Right lobe of liver (tissue), 6 donors: Measurements from ENCODE around the gene PAM16. TPM values are rescaled to one million over a fixed set of nuclear protein-coding genes. Genes with fewer than 3 reads are reported as not detected.
A peak's percentile ranks its signal among the peaks of the same experiment; 100 is the strongest.

Experiments
- ATAC-seq, 4 donors: fragments of 200-7000 bp; cut with Tn5 transposase; one replicate each; pipeline ENCODE4 v1.9.1; 2020; ENCODE audit warnings: mild to moderate bottlenecking in 4 of 4, moderate library complexity in 4 of 4
- DNase-seq, 3 donors: peaks; one replicate each; pipeline ENCODE4 v3.0.0-alpha.2; 2020
- H3K27ac ChIP-seq, 3 donors: fragments of 200-600 bp; one replicate each; pipeline ENCODE4 v1.8.0; 2022
- H3K27me3 ChIP-seq, 2 donors: fragments of 200-600 bp; one replicate each; pipeline ENCODE4 v1.8.0; 2022
- H3K36me3 ChIP-seq, 4 donors: fragments of 200-600 bp; sonication (generic) in 1 of 4; one replicate each; pipeline versions ENCODE4 v1.5.1 to v1.8.0; 2017 to 2022; ENCODE audit warnings: control low read depth in 1 of 4
- H3K4me1 ChIP-seq, 4 donors: fragments of 200-600 bp; sonication (generic) in 1 of 4; one replicate each; pipeline versions ENCODE4 v1.5.1 to v1.8.0; 2017 to 2022; ENCODE audit warnings: control low read depth in 1 of 4
- H3K4me3 ChIP-seq, 3 donors: fragments of 200-600 bp; one replicate each; pipeline ENCODE4 v1.8.0; 2022
- H3K9me3 ChIP-seq, 4 donors: fragments of 200-600 bp; sonication (generic) in 1 of 4; one replicate each; pipeline versions ENCODE4 v1.5.1 to v1.8.0; 2017 to 2022; ENCODE audit warnings: control low read depth in 1 of 4
- POLR2A ChIP-seq: fragments of 450-650 bp; IDR thresholded peaks from one replicate; pipeline ENCODE4 v1.6.1; 2017; ENCODE audit warnings: antibody characterized with exemption, mild to moderate bottlenecking
- WGBS: methylation state at CpG from one replicate; pipeline ENCODE4 v1.1.6; 2018; ENCODE audit warnings: low coverage, low lambda C conversion rate; ENCODE audit not compliant: insufficient coverage; ENCODE audit errors: missing lambda C conversion rate; 5-methylcytosine and 5-hydroxymethylcytosine counted together
- intact Hi-C, 2 donors: fragments of 100-400 bp; cut with DNase I; formaldehyde crosslinking; loops; one replicate each; pipeline versions ENCODE4 v1.11.2 to v1.14.1; 2022
- total RNA-seq, 6 experiments: library from RNA; depleted of rRNA in 2 of 6; stranded (reverse); fragments of >200 nt in 2 of 6; fragmentation: NEBNext Ultra II Directional in 3 of 6; extraction: Animal tissue kit (Norgen Biotek cat#: 25700) in 3 of 6; gene quantifications; one replicate each; pipeline versions ENCODE4 v1.1.0 to v1.2.4, GENCODE V29; 2016 to 2023
- TF ChIP-seq, protein P1 (sequence below), 4 donors: fragments of 200-600 bp in 3 of 4; fragments of 450-650 bp in 1 of 4; IDR thresholded peaks; one replicate each; pipeline versions ENCODE4 v1.5.1 to v1.8.0; 2016 to 2022; ENCODE audit warnings: antibody characterized with exemption in 4 of 4, mild to moderate bottlenecking in 2 of 4
- donor health status: DM: no; HTN: yes; CAD: no.
- donor health status: DM: no; HTN: no; CAD: no.
- donor health status: DM: no; HTN: no; CAD: no.
- donor health status: DM: no; HTN: yes; CAD: no.
- donor health status: DM: no; HTN: yes; CAD: no.

Gene PAM16
- total RNA-seq, 6 experiments from 2014 or later = 27.9 to 45.9 (median 32.8) TPM

DNA sequence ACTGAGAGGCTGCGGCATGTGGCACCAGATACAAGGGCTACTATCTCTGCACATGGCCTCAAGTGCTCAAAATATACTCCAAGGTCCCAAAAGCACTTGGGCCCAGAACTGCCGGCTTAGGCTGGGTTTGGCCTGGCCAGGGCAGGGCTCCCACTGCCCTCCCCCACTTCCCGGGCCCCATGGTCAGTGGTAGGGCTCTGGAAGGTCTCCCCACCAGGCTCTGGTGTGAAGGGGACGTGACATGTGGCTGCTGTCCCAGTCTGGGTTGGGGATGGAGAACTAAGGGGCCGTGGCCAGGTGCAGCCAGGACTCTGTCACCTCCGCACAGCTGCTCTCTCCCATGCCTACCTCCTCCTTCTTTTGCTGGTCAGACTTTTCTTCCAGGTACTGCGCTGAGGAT, 5.7 kb upstream of the PAM16 start:
- ATAC-seq = no peak
- H3K36me3 ChIP-seq = peaks cover 0 to 4% (median 0%) of the 10 kb centered on the region in 4 donors
- no peaks in the 10 kb centered on the region for H3K9me3 ChIP-seq
- no CpG with 5 or more reads among the region's 7 CpGs for WGBS
- intact Hi-C loops = no loop called here
- no peak overlapping the region for H3K27ac ChIP-seq
- H3K4me3 ChIP-seq = no peak overlapping the region
- TF ChIP-seq, protein P1, sequence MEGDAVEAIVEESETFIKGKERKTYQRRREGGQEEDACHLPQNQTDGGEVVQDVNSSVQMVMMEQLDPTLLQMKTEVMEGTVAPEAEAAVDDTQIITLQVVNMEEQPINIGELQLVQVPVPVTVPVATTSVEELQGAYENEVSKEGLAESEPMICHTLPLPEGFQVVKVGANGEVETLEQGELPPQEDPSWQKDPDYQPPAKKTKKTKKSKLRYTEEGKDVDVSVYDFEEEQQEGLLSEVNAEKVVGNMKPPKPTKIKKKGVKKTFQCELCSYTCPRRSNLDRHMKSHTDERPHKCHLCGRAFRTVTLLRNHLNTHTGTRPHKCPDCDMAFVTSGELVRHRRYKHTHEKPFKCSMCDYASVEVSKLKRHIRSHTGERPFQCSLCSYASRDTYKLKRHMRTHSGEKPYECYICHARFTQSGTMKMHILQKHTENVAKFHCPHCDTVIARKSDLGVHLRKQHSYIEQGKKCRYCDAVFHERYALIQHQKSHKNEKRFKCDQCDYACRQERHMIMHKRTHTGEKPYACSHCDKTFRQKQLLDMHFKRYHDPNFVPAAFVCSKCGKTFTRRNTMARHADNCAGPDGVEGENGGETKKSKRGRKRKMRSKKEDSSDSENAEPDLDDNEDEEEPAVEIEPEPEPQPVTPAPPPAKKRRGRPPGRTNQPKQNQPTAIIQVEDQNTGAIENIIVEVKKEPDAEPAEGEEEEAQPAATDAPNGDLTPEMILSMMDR (IDR thresholded peaks at IDR 0.05) = no peak
- no peak for TF ChIP-seq POLR2A
- peaks cover 0 to 10% (median 0%) of the 10 kb centered on the region in 4 donors for H3K4me1 ChIP-seq
- no peaks in the 10 kb centered on the region for H3K27me3 ChIP-seq
- no peak for DNase-seq

DNA sequence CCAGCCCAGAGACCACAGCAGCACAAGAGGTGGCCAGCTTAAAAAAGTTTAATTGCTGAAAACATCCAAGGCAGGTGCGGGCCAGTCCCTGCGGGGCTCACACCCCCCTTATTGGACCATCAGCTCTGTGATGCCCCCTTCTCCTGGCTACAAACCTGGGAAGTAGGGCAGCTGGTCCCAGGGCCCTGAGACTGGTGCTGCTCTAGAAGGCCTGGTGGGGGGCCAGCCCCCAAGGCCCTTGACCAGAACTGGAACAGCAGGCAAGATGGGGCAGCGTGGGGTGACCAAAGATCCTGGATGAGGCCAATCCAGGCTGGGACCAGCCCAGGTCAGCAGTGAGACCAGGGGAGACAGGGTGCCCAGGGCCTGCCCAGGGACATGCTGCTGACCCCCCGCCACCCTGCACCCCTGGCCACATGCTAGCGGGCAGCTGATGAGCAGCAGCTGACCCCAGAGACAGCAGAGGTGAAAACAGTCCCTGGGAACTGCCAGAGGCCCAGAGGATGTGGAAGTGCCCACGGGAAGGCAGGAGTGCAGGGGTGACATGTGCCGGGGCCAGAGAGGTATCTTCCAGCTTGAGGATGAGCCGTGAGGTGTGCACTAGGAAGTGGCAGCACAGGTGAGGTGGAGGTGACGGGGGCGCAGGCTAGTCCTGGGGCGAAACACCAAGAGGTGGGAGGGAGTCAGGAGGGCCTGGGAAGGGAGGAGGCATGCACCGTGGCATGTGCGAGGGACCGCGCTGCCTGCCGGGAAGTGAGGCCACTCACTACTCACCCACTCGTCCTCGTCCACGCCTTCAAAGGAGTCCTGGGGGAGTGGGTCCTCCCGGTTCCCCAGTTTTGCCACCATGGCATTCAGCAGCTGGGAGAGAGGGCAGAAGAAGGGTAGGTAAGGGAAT, 3.6 kb upstream of the PAM16 start:
- Histone ChIP-seq H3K36me3 (peaks cover 0 to 4% (median 0%) of the 10 kb centered on the region in 4 donors), H3K27me3 (no peaks in the 10 kb centered on the region), H3K9me3 (no peaks in the 10 kb centered on the region), H3K4me3 (no peak overlapping the region), H3K4me1 (peaks cover 0 to 22% (median 3%) of the 10 kb centered on the region in 4 donors), H3K27ac (no peak overlapping the region)
- DNase-seq = no peak
- 97% methylated on average over 6 of the region's 20 CpGs for WGBS
- TF ChIP-seq POLR2A = no peak
- TF ChIP-seq, protein P1 (IDR thresholded peaks at IDR 0.05) = no peak
- no peak for ATAC-seq
- intact Hi-C loops = no loop called here

DNA sequence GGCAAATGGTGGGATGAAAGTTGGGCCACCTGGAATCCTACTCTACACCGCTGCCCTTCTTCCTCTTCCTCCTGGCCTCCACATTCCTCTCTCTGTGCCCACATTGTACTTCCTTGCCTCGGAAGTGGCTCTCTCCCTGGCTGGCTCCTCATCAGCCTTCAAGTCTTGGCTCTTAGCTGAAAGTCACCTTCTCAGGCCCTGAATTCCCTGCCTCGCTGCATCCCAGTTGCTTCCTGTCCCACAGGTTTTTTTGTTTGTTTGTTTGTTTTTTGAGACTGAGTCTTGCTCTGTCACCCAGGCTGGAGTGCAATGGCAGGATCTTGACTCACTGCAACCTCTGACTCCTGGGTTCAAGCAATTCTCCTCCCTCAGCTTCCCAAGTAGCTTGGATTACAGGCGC, 2.6 kb upstream of the PAM16 start:
- WGBS = 100% methylated on average over 4 of the region's 4 CpGs
- Histone ChIP-seq H3K4me1 (peaks cover 0 to 30% (median 5%) of the 10 kb centered on the region in 4 donors), H3K9me3 (no peaks in the 10 kb centered on the region), H3K36me3 (peaks cover 0 to 4% (median 0%) of the 10 kb centered on the region in 4 donors), H3K27me3 (no peaks in the 10 kb centered on the region), H3K4me3 (no peak overlapping the region), H3K27ac (no peak overlapping the region)
- ATAC-seq (no peak), DNase-seq (no peak)
- intact Hi-C loops = no loop called here
- no peak for TF ChIP-seq POLR2A
- TF ChIP-seq, protein P1 (IDR thresholded peaks at IDR 0.05) = no peak

DNA sequence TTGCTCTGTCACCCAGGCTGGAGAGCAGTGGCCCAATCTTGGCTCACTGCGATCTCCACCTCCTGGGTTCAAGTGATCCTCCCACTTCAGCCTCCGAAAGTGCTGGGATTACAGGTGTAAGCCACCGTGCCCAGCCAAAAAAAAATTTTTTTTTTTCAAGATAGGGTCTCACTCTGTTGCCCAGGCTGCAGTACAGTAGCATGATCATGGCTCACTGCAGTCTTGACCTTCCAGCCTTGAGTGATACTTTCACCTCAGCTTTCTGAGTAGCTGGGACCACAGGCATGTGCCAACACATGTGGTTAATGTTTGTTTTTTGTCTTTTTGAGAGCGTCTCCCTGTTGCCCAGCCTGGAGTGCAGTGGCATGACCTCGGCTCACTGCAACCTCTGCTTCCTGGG, 1.7 kb upstream of the PAM16 start:
- DNase-seq (no peak), ATAC-seq (peak in 1 of 4 donors; percentile 5)
- H3K27me3 ChIP-seq = no peaks in the 10 kb centered on the region
- intact Hi-C loops = no loop called here
- H3K36me3 ChIP-seq = no peaks in the 10 kb centered on the region
- no peak for TF ChIP-seq POLR2A
- TF ChIP-seq, protein P1 (IDR thresholded peaks at IDR 0.05) = no peak
- H3K27ac ChIP-seq = no peak overlapping the region
- 60% methylated on average over 3 of the region's 5 CpGs for WGBS
- no peak overlapping the region for H3K4me3 ChIP-seq
- peaks cover 0 to 38% (median 9%) of the 10 kb centered on the region in 4 donors for H3K4me1 ChIP-seq
- no peaks in the 10 kb centered on the region for H3K9me3 ChIP-seq
